GM19463 (cell line): ENCODE measurements around the gene CCK.

Experiments used
- ATAC-seq: cut with Tn5 transposase; IDR thresholded peaks from one replicate; pipeline ENCODE4 v1.9.1; 2021; ENCODE audit warnings: mild to moderate bottlenecking, moderate library complexity; ENCODE audit not compliant: unreplicated experiment

CCK gene

GRCh38 chr3:42226470-42227425 lies 39.2 kb downstream of the CCK start:
- ATAC-seq, result no peak

GRCh38 chr3:42225486-42226363 lies 40.3 kb downstream of the CCK start:
- ATAC-seq, result no peak

GRCh38 chr3:42224658-42225421 lies 41.1 kb downstream of the CCK start:
- no peak for ATAC-seq

GRCh38 chr3:42224178-42224577 lies 41.8 kb downstream of the CCK start:
- ATAC-seq, result no peak

- no peak for ATAC-seq
These were observed 42.9 kb downstream of the CCK start for GRCh38 chr3:42222942-42223693.

- ATAC-seq, result no peak
These were observed 45.4 kb downstream of the CCK start for GRCh38 chr3:42220436-42221121.

- ATAC-seq, result no peak
These were observed 49.1 kb downstream of the CCK start for GRCh38 chr3:42216931-42217333.

- ATAC-seq, result peak; percentile 62
These were observed 49.7 kb downstream of the CCK start for GRCh38 chr3:42216302-42216701.

GRCh38 chr3:42214565-42215283 lies 51.3 kb downstream of the CCK start:
- no peak for ATAC-seq

GRCh38 chr3:42214064-42214463 lies 51.9 kb downstream of the CCK start:
- ATAC-seq, result no peak

GRCh38 chr3:42213417-42213816 lies 52.6 kb downstream of the CCK start:
- ATAC-seq, result no peak

- ATAC-seq, result no peak
These were observed 55.3 kb downstream of the CCK start for GRCh38 chr3:42210726-42211125.

GRCh38 chr3:42209917-42210316 lies 56.1 kb downstream of the CCK start:
- ATAC-seq, result no peak
